Endothelial cell of umbilical vein (primary cell): ENCODE measurements around the gene ANKHD1. TPM values are rescaled to one million over a fixed set of nuclear protein-coding genes. Genes with fewer than 3 reads are reported as not detected.

Experiments
- BruUV-seq: library from RNA; stranded (reverse); fragments of 400-500 nt; replicated peaks from 2 replicates; lab custom pipeline; 2021; lab: Mats Ljungman, UMichigan
- CTCF ChIA-PET: fragments of 300-600, 350-600 bp; sonication (Branson Sonifier 250); formaldehyde crosslinking; loops from one replicate; lab custom pipeline; 2021; ENCODE audit warnings: antibody characterized with exemption, inconsistent platforms; lab: Charles Lee
- POLR2A ChIA-PET: fragments of 300-600, 350-600 bp; sonication (Branson Sonifier 250); formaldehyde crosslinking; loops from one replicate; lab custom pipeline; 2021; ENCODE audit warnings: antibody characterized with exemption, inconsistent platforms; lab: Charles Lee
- DNase-seq: peaks from one replicate; pipeline ENCODE4 v3.0.0-alpha.2; 2011; ENCODE audit warnings: low read depth, low spot score
- FAIRE-seq: peaks from 2 replicates; lab custom pipeline; 2011; peaks lifted over from hg19 to GRCh38; lab: Jason Lieb, UNC
- H2AFZ ChIP-seq: 2 replicates; pipeline ENCODE4 v1.6.0; 2012; ENCODE audit warnings: low read depth, low read length, control low read depth, inconsistent platforms
- H3K27ac ChIP-seq: 2 replicates; pipeline ENCODE4 v1.5.1; 2011; ENCODE audit warnings: low read depth, mild to moderate bottlenecking, control low read depth, low read length, moderate library complexity; ENCODE audit not compliant: insufficient read depth
- H3K27me3 ChIP-seq, 2 experiments: 2 replicates each; pipeline versions ENCODE4 v1.6.0 to v1.6.1; 2011; ENCODE audit warnings: low read length in 2 of 2, mixed read lengths in 1 of 2; ENCODE audit not compliant: control insufficient read depth in 2 of 2, insufficient read depth in 2 of 2
- H3K36me3 ChIP-seq, 2 experiments: 2 replicates in 1 of 2; 3 replicates in 1 of 2; pipeline ENCODE4 v1.5.1; 2011; ENCODE audit warnings: low read length in 2 of 2, mild to moderate bottlenecking in 1 of 2, moderate library complexity in 1 of 2; ENCODE audit not compliant: control insufficient read depth in 2 of 2, insufficient read depth in 2 of 2; ENCODE audit errors: extremely low read depth in 1 of 2
- H3K4me1 ChIP-seq: 3 replicates; pipeline ENCODE4 v1.5.1; 2011; ENCODE audit warnings: mild to moderate bottlenecking, low read length; ENCODE audit not compliant: control insufficient read depth, insufficient read depth; ENCODE audit errors: extremely low read depth
- H3K4me2 ChIP-seq: 2 replicates; pipeline ENCODE4 v1.6.1; 2011; ENCODE audit warnings: low read length, control low read depth, mixed read lengths; ENCODE audit not compliant: insufficient read depth
- H3K4me3 ChIP-seq, 3 experiments: fragments of 200-600 bp in 1 of 3; sonication (generic), shearing (Covaris generic) in 1 of 3; replicated peaks in 1 of 3; 2 replicates each; pipeline ENCODE4 v1.5.1; 2011 to 2016; ENCODE audit warnings: control low read depth in 3 of 3, low read length in 3 of 3, mild to moderate bottlenecking in 2 of 3, inconsistent platforms in 1 of 3, low read depth in 1 of 3, moderate library complexity in 1 of 3; ENCODE audit not compliant: insufficient read depth in 1 of 3
- H3K79me2 ChIP-seq: 2 replicates; pipeline ENCODE4 v1.6.0; 2012; ENCODE audit warnings: low read length, inconsistent platforms; ENCODE audit not compliant: control insufficient read depth, insufficient read depth
- H3K9ac ChIP-seq: replicated peaks from 2 replicates; pipeline ENCODE3; 2011; ENCODE audit warnings: low read length, control low read depth; ENCODE audit not compliant: insufficient read depth; ENCODE audit errors: extremely low read depth
- H3K9me1 ChIP-seq: replicated peaks from 3 replicates; pipeline ENCODE4 v1.6.0; 2011; ENCODE audit warnings: mild to moderate bottlenecking, low read length; ENCODE audit not compliant: control insufficient read depth, insufficient read depth; ENCODE audit errors: extremely low read depth
- H3K9me3 ChIP-seq: replicated peaks from 2 replicates; pipeline ENCODE4 v1.5.1; 2012; ENCODE audit warnings: low read length, inconsistent platforms; ENCODE audit not compliant: control insufficient read depth, insufficient read depth
- H4K20me1 ChIP-seq: replicated peaks from 2 replicates; pipeline ENCODE3; 2011; ENCODE audit warnings: mild to moderate bottlenecking, low read length; ENCODE audit not compliant: control insufficient read depth, insufficient read depth; ENCODE audit errors: extremely low read depth
- EZH2 ChIP-seq: IDR thresholded peaks from 2 replicates; pipeline ENCODE4 v1.6.1; 2012; ENCODE audit warnings: borderline replicate concordance, low read depth, mild to moderate bottlenecking, moderate library complexity, low read length, inconsistent platforms; ENCODE audit not compliant: severe bottlenecking
- FOS ChIP-seq: IDR thresholded peaks from 2 replicates; pipeline ENCODE4 v1.6.1; 2011; ENCODE audit warnings: mild to moderate bottlenecking, low read length, moderate library complexity, borderline replicate concordance; ENCODE audit not compliant: insufficient read depth
- GATA2 ChIP-seq: IDR thresholded peaks from 2 replicates; pipeline ENCODE4 v1.7.0; 2011; ENCODE audit warnings: low read depth, mild to moderate bottlenecking, moderate library complexity, mixed read lengths, low read length; ENCODE audit not compliant: insufficient read length, insufficient read depth
- JUN ChIP-seq: IDR thresholded peaks from 2 replicates; pipeline ENCODE4 v1.6.1; 2011; ENCODE audit warnings: borderline replicate concordance, low read depth; ENCODE audit not compliant: insufficient read length, insufficient read depth
- MAX ChIP-seq: IDR thresholded peaks from 2 replicates; pipeline ENCODE4 v1.6.1; 2011; ENCODE audit not compliant: insufficient read depth, insufficient read length
- MYC ChIP-seq: IDR thresholded peaks from one replicate; pipeline ENCODE4 v1.6.1; 2011; ENCODE audit warnings: mild to moderate bottlenecking, low read depth, low read length
- POLR2A ChIP-seq: IDR thresholded peaks from 2 replicates; pipeline ENCODE4 v1.6.1; 2012; ENCODE audit warnings: low read depth, mild to moderate bottlenecking, control low read depth, low read length
- POLR2AphosphoS5 ChIP-seq: IDR thresholded peaks from 2 replicates; pipeline ENCODE4 v1.6.1; 2012; ENCODE audit warnings: low read depth, mild to moderate bottlenecking, control low read depth, low read length, moderate library complexity; ENCODE audit not compliant: insufficient read depth
- dilution Hi-C: fragments of 300-500 bp; cut with MboI; formaldehyde crosslinking; loops from one replicate; pipeline ENCODE4 v1.15.0; 2019; ENCODE audit warnings: low sequenced_read_pairs; ENCODE audit not compliant: extremely low pct_ligation_motif_present
- intact Hi-C: fragments of 100-400 bp; cut with micrococcal nuclease; formaldehyde crosslinking; loops from one replicate; pipeline ENCODE4 v1.10.0; 2022
- polyA plus RNA-seq, 4 experiments: library from polyadenylated mRNA; depleted of rRNA in 3 of 4; stranded (reverse) in 3 of 4; unstranded in 1 of 4; fragments of >200 nt; gene quantifications; 2 replicates each; pipeline versions ENCODE4 v1.2.1 to v1.2.3, GENCODE V29; 2011 to 2012; ENCODE audit warnings: missing spikeins in 1 of 4
- total RNA-seq: library from RNA; stranded (reverse); gene quantifications from 2 replicates; pipeline ENCODE4 v1.2.3, GENCODE V29; 2021
- TF ChIP-seq, protein P1 (sequence below), 2 donors: IDR thresholded peaks; 1 replicate in 1 of 2; 2 replicates in 1 of 2; pipeline ENCODE4 v1.5.1; 2011; ENCODE audit warnings: low read length in 2 of 2, mild to moderate bottlenecking in 2 of 2, moderate library complexity in 2 of 2, control low read depth in 1 of 2, inconsistent platforms in 1 of 2, low read depth in 1 of 2; ENCODE audit not compliant: insufficient read depth in 1 of 2; ENCODE audit errors: extremely low read depth in 1 of 2

ANKHD1 gene
- total and polyA plus RNA-seq, 2 donors (not counting 3 experiments of a cell fraction or from before 2014, with no cell fraction given), result 56.1 to 87.0 TPM

DNA sequence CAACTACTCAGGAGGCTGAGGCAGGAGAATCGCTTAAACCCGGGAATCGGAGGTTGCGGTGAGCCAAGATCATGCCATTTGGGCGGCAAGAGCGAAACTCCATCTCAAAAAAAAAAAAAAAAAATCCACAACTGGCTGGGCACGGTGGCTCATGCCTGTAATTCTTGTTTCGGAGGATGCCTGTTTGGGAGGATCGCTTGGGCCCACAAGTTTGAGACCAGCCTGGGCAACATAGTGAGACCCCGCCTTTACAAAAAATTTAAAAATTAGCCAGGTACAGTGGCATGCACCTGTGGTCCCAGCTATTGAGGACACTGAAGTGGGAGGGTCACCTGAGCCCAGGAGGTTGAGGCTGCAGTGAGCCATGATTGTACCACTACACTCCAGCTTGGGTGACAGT is 144.0 kb downstream of the ANKHD1 start:
- no peak overlapping the region for H3K4me3 ChIP-seq
- H3K27ac ChIP-seq, result no peak overlapping the region
- dilution Hi-C loops (no loop called here), intact Hi-C loops (loop anchor here (2.0 kb wide), 2 partner anchors 173 to 305 kb away; no protein-coding TSS in a partner anchor)
- H3K27me3 ChIP-seq, result no peaks in the 10 kb centered on the region
- FAIRE-seq (no peak), DNase-seq (no peak)
- CTCF ChIA-PET, result interaction anchor here (0.9 to 2.9 kb wide), 2 partner anchors 13 to 172 kb away, joined by 3 to 18 read pairs; partner anchors contain the start of gene SRA1
- no peaks in the 10 kb centered on the region for H3K79me2 ChIP-seq
- no peak overlapping the region for H3K4me2 ChIP-seq
- TF ChIP-seq, protein P1, sequence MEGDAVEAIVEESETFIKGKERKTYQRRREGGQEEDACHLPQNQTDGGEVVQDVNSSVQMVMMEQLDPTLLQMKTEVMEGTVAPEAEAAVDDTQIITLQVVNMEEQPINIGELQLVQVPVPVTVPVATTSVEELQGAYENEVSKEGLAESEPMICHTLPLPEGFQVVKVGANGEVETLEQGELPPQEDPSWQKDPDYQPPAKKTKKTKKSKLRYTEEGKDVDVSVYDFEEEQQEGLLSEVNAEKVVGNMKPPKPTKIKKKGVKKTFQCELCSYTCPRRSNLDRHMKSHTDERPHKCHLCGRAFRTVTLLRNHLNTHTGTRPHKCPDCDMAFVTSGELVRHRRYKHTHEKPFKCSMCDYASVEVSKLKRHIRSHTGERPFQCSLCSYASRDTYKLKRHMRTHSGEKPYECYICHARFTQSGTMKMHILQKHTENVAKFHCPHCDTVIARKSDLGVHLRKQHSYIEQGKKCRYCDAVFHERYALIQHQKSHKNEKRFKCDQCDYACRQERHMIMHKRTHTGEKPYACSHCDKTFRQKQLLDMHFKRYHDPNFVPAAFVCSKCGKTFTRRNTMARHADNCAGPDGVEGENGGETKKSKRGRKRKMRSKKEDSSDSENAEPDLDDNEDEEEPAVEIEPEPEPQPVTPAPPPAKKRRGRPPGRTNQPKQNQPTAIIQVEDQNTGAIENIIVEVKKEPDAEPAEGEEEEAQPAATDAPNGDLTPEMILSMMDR (IDR thresholded peaks at IDR 0.05; ENCODE audit: extremely low read depth in 1 of 2, insufficient read depth in 1 of 2, low read depth in 1 of 2, low read length in 2 of 2), result no peak
- TF ChIP-seq POLR2AphosphoS5 (no peak), POLR2A (no peak), GATA2 (no peak), JUN (no peak), MAX (no peak), MYC (no peak), FOS (no peak), EZH2 (no peak)
- peaks cover 10 to 12% of the 10 kb centered on the region in 2 experiments for H3K36me3 ChIP-seq
- no peaks in the 10 kb centered on the region for H3K9me3 ChIP-seq
- no peak overlapping the region for H2AFZ ChIP-seq
- no peaks in the 10 kb centered on the region for H3K9me1 ChIP-seq
- POLR2A ChIA-PET, result no interaction called here
- H4K20me1 ChIP-seq, result no peaks in the 10 kb centered on the region
- peaks cover 24% of the 10 kb centered on the region for H3K4me1 ChIP-seq
- no TSS peak for BruUV-seq
- no peak overlapping the region for H3K9ac ChIP-seq
